SIG-M5 (cell line): ENCODE data around the gene SULT2B1.
"Not testable (repeated sequence)": the region's sequence is repeated elsewhere in the genome, so short reads cannot be mapped to it uniquely, and the experiment has no call there.

Experiments used
- DNase-seq: peaks from one replicate; lab custom pipeline; 2025; lab: John Stamatoyannopoulos, UW

SULT2B1 gene

GRCh38 chr19:48529156-48529555 is 22.8 kb upstream of the SULT2B1 start:
- DNase-seq, result no peak

- no peak for DNase-seq
Measured at GRCh38 chr19:48530066-48530720, 21.8 kb upstream of the SULT2B1 start.

- no peak for DNase-seq
Measured at GRCh38 chr19:48530770-48531169, 21.2 kb upstream of the SULT2B1 start.

- no peak for DNase-seq
Measured at GRCh38 chr19:48533770-48534169, 18.2 kb upstream of the SULT2B1 start.

- no peak for DNase-seq
Measured at GRCh38 chr19:48537541-48537940, 14.4 kb upstream of the SULT2B1 start.

GRCh38 chr19:48538057-48538456 is 13.9 kb upstream of the SULT2B1 start:
- DNase-seq, result not testable (repeated sequence)

DNA sequence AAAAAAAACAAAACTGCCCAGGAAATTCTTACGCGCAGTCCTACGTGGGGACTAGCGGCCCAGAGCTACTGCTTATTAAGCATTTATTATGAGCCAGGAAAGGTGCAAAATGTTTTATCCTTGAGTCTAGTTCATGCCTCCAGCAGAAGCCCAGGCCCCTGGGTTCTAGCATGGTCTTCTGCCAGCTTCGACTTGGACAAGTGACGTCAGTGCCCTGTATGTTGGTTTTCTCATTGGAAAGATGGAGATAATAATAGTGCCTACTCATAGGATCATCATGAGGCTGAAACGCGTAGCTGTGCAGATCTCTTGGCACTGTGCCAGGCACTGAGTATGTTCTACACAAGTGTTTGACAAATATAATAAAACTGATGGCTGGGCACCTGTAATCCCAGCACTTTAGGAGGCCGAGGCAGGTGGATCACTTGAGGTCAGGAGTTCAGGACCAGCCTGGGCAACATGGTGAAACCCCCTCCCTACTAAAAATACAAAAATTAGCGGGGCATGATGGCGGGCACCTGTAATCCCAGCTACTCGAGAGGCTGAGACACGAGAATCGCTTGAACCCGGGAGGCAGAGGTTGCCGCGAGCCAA is 12.4 kb upstream of the SULT2B1 start:
- DNase-seq, result no peak

DNA sequence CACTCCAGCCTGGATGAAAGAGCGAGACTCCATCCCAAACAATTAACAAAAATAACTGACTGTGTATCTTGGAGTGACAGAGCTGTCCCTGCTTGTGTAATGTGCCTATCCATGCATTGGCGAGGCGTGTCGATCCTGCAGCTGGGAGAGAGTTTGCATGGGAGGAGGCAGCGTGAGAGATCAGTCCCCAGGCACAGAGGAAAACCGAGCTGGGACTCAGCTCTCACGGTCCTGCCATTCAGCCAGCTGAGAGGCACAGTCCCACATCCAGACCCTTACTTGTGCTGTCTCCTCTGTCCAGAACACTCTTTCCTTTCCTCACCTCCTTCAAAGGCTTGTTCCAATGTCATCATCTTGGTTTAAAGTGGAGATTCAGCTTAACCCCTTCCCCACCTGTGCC is 11.9 kb upstream of the SULT2B1 start:
- DNase-seq, result no peak

- DNase-seq, result no peak
Measured at GRCh38 chr19:48541813-48542212, 10.2 kb upstream of the SULT2B1 start.

DNA sequence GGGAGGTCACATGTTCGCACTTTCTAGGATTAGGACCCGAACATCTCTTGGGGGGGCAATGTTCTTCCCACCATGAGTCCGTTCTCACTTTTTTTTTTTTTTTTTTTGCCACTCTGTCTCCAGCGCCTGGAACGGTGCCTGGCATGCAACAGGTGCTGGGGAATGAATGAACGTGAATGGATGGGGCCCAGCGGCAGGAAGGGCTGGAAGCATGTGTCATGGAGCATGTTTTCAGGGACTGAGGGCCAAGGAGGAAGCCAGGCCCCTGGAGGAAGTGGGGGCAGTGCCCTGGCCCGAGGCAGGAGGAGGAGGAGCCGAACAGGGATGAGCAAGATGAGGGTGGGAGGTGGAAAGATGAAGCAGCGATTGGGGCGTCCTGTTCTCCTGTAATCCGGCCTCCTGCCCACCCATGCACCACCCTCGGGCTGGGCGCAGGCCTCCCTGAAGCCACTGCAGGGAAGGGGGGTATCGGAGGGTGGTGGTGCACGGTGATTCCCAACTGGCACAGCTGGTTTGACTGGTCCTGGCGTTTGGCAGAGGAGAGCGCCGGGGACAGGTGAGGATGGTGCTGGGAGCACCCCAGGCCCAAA is 8.8 kb upstream of the SULT2B1 start:
- DNase-seq, result no peak

DNA sequence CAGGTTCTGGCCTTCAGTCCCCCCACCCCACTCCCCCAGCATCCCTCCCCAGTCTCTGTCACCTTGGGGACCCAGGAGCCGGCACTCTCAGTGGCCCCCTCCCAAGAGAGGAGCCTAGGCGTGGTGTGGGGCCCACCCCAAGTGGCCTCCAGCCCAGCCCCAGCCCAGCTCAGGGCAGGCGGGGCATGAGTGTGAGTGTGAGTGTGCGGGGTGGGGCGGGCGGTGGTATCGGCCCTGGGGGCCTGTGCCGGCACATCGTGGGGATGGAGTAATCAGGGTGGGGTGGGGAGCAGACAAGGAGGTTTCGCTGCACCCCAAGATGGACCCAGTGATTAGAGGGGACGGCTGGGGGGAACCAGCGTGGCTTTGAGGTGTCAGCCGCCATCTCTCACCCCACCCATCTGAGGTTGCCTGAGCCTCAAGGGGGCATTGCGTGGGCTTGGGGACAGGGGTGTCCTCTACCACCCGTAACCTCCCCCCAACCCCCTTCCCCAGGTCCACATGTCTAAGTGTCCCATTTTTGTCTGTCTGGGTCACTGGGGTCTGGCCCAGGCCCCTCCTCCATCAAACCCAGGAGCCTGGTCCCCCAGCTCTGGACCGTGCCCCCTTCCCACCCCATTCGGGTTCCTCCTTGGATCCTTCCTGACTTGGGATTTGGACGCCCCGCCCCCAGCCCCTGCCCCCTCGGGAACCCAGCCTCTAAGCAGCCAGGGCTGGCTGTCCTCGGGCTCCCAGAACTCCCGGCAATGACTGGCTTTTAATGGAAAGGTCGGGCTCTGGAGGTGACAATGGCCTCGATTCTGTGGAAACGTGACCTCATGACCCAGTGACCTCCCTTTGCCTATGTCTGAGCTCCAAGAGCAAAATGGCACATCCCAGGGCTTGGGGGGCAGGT is 6.9 kb upstream of the SULT2B1 start:
- no peak for DNase-seq

GRCh38 chr19:48547722-48548121 is 4.2 kb upstream of the SULT2B1 start:
- no peak for DNase-seq

- no peak for DNase-seq
Measured at GRCh38 chr19:48548253-48548911, 3.6 kb upstream of the SULT2B1 start.

GRCh38 chr19:48549380-48549779 is 2.6 kb upstream of the SULT2B1 start:
- DNase-seq, result no peak

DNA sequence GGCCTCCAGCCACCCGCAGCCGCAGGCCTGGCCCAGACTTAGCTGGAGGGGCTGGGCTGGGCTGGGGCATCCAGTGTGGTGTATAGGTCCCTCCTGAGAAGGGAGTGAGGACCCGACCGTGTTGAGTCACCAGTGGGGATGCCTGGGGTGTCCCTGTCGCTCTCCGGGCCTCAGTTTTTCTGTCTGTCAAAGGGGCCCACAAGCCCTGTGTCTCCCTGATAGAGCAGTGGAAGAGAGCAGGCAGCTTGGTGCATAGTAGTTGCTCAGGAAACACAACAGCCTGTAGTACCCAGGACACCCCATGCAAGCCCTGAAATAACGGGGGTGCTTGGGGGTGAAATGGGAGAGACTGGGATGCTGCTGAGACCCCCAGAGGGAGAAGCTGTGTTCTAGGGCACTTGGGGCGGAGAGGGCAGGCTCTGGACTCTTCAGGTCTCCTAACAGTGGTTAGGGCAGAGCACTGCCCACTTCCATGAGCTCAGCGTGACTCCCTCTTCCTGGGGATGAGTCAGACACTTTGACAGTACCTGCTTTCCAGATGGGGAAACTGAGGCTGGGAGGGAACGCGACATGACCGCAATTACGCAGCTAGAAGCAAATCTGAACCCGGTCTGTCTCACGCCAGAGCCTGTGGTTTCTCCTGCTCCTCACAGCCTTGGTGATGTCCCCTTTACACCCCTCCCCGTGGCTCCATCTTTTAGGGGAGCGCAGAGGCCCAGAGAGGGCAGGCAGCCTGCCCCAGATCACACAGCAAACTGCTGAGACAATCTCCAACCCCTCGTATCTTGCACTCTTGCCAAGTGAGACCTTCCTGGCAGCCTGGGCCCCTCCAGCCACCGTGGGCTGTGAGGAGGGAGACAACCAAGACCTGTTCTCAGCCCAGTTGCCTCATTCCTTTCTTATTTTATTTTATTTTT is 692 bp downstream of the SULT2B1 start:
- DNase-seq, result no peak

GRCh38 chr19:48553676-48554384 is 1.9 kb downstream of the SULT2B1 start:
- DNase-seq, result no peak

GRCh38 chr19:48554385-48555091 is 2.6 kb downstream of the SULT2B1 start:
- DNase-seq, result no peak

- no peak for DNase-seq
Measured at GRCh38 chr19:48556163-48556562, 4.2 kb downstream of the SULT2B1 start.

- DNase-seq, result no peak
Measured at GRCh38 chr19:48556825-48557224, 4.9 kb downstream of the SULT2B1 start.
